GM12878 (cell line): Measurements from ENCODE around the gene SMIM32. TPM values are rescaled to one million over a fixed set of nuclear protein-coding genes. Genes with fewer than 3 reads are reported as not detected.

Experiments
- ATAC-seq: fragments of 200-7000 bp; cut with Tn5 transposase; 3 replicates; pipeline ENCODE4 v1.9.1; 2020; ENCODE audit warnings: mild to moderate bottlenecking, moderate library complexity
- BruUV-seq: library from RNA; stranded (reverse); fragments of 400-500 nt; replicated peaks from 2 replicates; lab custom pipeline; 2021; lab: Mats Ljungman, UMichigan
- CTCF ChIA-PET: fragments of 300-600 bp; sonication (Branson Sonifier 250); formaldehyde crosslinking; extraction: SDS; loops from one replicate; lab custom pipeline; 2021; ENCODE audit warnings: inconsistent platforms; lab: Yijun Ruan, JAX
- POLR2A ChIA-PET: fragments of 350-600 bp; formaldehyde crosslinking; extraction: SDS; loops from one replicate; lab custom pipeline; 2021; ENCODE audit warnings: inconsistent platforms; lab: Charles Lee
- RAD21 ChIA-PET: fragments of 300-600 bp; sonication (Branson Sonifier 250); formaldehyde crosslinking; loops from one replicate; lab custom pipeline; 2023; ENCODE audit warnings: antibody characterized with exemption; ENCODE audit not compliant: unreplicated experiment; lab: Charles Lee
- SMC1A ChIA-PET: fragments of 300-600 bp; sonication (Branson Sonifier 250); formaldehyde crosslinking; loops from one replicate; lab custom pipeline; 2023; ENCODE audit not compliant: unreplicated experiment, uncharacterized antibody; lab: Charles Lee
- DNase-seq: peaks from one replicate; pipeline ENCODE4 v3.0.0-alpha.2; 2011; ENCODE audit warnings: low read depth, low spot score
- FAIRE-seq: peaks from 3 replicates; lab custom pipeline; 2011; peaks lifted over from hg19 to GRCh38; lab: Jason Lieb, UNC
- H2AFZ ChIP-seq: 2 replicates; pipeline ENCODE4 v1.6.0; 2011; ENCODE audit warnings: low read depth, low read length, control low read depth; ENCODE audit not compliant: control insufficient read depth
- H3K27ac ChIP-seq: 2 replicates; pipeline ENCODE4 v1.5.1; 2011; ENCODE audit warnings: control low read depth; ENCODE audit not compliant: control insufficient read depth, insufficient read depth
- H3K27me3 ChIP-seq, 2 experiments: replicated peaks in 1 of 2; 2 replicates each; pipeline versions ENCODE4 v1.6.0 to v1.6.1; 2011; ENCODE audit warnings: low read length in 1 of 2; ENCODE audit not compliant: control insufficient read depth in 2 of 2, insufficient read depth in 2 of 2
- H3K36me3 ChIP-seq, 2 experiments: 2 replicates each; pipeline ENCODE4 v1.5.1; 2011; ENCODE audit warnings: low read length in 1 of 2; ENCODE audit not compliant: control insufficient read depth in 2 of 2, insufficient read depth in 2 of 2
- H3K4me1 ChIP-seq: 2 replicates; pipeline ENCODE4 v1.6.1; 2011; ENCODE audit warnings: mild to moderate bottlenecking, low read length, moderate library complexity, mixed read lengths; ENCODE audit not compliant: control insufficient read depth, insufficient read depth
- H3K4me2 ChIP-seq: 2 replicates; pipeline ENCODE4 v1.6.0; 2011; ENCODE audit warnings: control low read depth; ENCODE audit not compliant: control insufficient read depth, insufficient read depth
- H3K4me3 ChIP-seq: fragments of 200-600 bp; sonication (generic); 2 replicates; pipeline ENCODE4 v1.5.1; 2016
- H3K79me2 ChIP-seq: 2 replicates; pipeline ENCODE4 v1.6.0; 2011; ENCODE audit warnings: low read length; ENCODE audit not compliant: control insufficient read depth, insufficient read depth
- H3K9ac ChIP-seq: 2 replicates; pipeline ENCODE4 v1.8.0; 2011; ENCODE audit warnings: low read length, control low read depth, mixed read lengths; ENCODE audit not compliant: control insufficient read depth, insufficient read depth
- H3K9me3 ChIP-seq: replicated peaks from 3 replicates; pipeline ENCODE4 v1.5.1; 2011; ENCODE audit warnings: mild to moderate bottlenecking, low read length; ENCODE audit not compliant: control insufficient read depth, insufficient read depth
- H4K20me1 ChIP-seq: 2 replicates; pipeline ENCODE4 v1.6.0; 2011; ENCODE audit not compliant: control insufficient read depth, insufficient read depth
- BHLHE40 ChIP-seq, 2 experiments: fragments of 450-650 bp in 1 of 2; IDR thresholded peaks; 2 replicates each; pipeline ENCODE4 v1.6.1; 2011 to 2017; ENCODE audit warnings: low read depth in 2 of 2, borderline replicate concordance in 1 of 2, improper control_type of control experiment in 1 of 2, low read length in 1 of 2, mild to moderate bottlenecking in 1 of 2
- EGR1 ChIP-seq, 2 experiments: IDR thresholded peaks; 1 replicate in 1 of 2; 2 replicates in 1 of 2; pipeline ENCODE4 v1.6.1; 2011 to 2012; ENCODE audit warnings: low read depth in 2 of 2, low read length in 2 of 2, borderline replicate concordance in 1 of 2, mild to moderate bottlenecking in 1 of 2, moderate library complexity in 1 of 2
- EZH2 ChIP-seq: IDR thresholded peaks from 2 replicates; pipeline ENCODE4 v1.6.1; 2012; ENCODE audit warnings: low read depth, mild to moderate bottlenecking, control low read depth, inconsistent platforms, low read length, borderline replicate concordance; ENCODE audit not compliant: control insufficient read depth
- MTA3 ChIP-seq: IDR thresholded peaks from 2 replicates; pipeline ENCODE4 v1.6.1; 2012; ENCODE audit warnings: low read length, inconsistent platforms, borderline replicate concordance
- MXI1 ChIP-seq: fragments of 150-350 bp; IDR thresholded peaks from 2 replicates; pipeline ENCODE4 v1.6.1; 2011; ENCODE audit warnings: low read depth, mild to moderate bottlenecking, inconsistent platforms, low read length, improper control_type of control experiment
- POU2F2 ChIP-seq: IDR thresholded peaks from 3 replicates; pipeline ENCODE4 v1.6.1; 2011; ENCODE audit warnings: low read depth, mild to moderate bottlenecking, low read length, borderline replicate concordance
- RBBP5 ChIP-seq: fragments of 200-600 bp; sonication (generic); conservative IDR thresholded peaks from 2 replicates; pipeline ENCODE4 v1.6.1; 2016
- SIN3A ChIP-seq: IDR thresholded peaks from 2 replicates; pipeline ENCODE4 v1.6.1; 2012; ENCODE audit warnings: low read depth, low read length, improper control_type of control experiment
- SKIL ChIP-seq: fragments of 450-650 bp; IDR thresholded peaks from 2 replicates; pipeline ENCODE4 v1.6.1; 2017; ENCODE audit warnings: mild to moderate bottlenecking, low read depth, inconsistent platforms; ENCODE audit not compliant: poor library complexity, severe bottlenecking
- SMC3 ChIP-seq: IDR thresholded peaks from 2 replicates; pipeline ENCODE4 v1.6.1; 2011; ENCODE audit warnings: low read length, improper control_type of control experiment, borderline replicate concordance
- STAT1 ChIP-seq: fragments of 450-650 bp; conservative IDR thresholded peaks from 2 replicates; pipeline ENCODE4 v1.6.1; 2014; ENCODE audit warnings: antibody characterized with exemption, mild to moderate bottlenecking
- SUPT20H ChIP-seq: IDR thresholded peaks from 2 replicates; pipeline ENCODE4 v1.6.1; 2011; ENCODE audit warnings: low read depth, mild to moderate bottlenecking, low read length, moderate library complexity, borderline replicate concordance; ENCODE audit not compliant: control insufficient read depth
- YBX1 ChIP-seq: fragments of 450-650 bp; IDR thresholded peaks from 2 replicates; pipeline ENCODE4 v1.6.1; 2016; ENCODE audit warnings: antibody characterized with exemption
- ZBTB33 ChIP-seq: fragments of 450-650 bp; IDR thresholded peaks from 2 replicates; pipeline ENCODE4 v1.6.1; 2017; ENCODE audit warnings: mild to moderate bottlenecking
- ZNF217 ChIP-seq: fragments of 450-650 bp; IDR thresholded peaks from 2 replicates; pipeline ENCODE4 v1.6.1; 2017; ENCODE audit warnings: antibody characterized with exemption, mild to moderate bottlenecking
- WGBS: methylation state at CpG from one replicate; pipeline ENCODE4 v1.1.6; 2016; ENCODE audit warnings: low lambda C conversion rate; ENCODE audit not compliant: insufficient replicate concordance, insufficient coverage; ENCODE audit errors: missing lambda C conversion rate; 5-methylcytosine and 5-hydroxymethylcytosine counted together
- in situ Hi-C: fragments of 300-500 bp; cut with MboI; formaldehyde crosslinking; loops from 9 replicates; pipeline ENCODE4 v1.14.3; 2018; ENCODE audit warnings: mixed read lengths
- intact Hi-C: fragments of 100-400 bp; cut with micrococcal nuclease; formaldehyde crosslinking; loops from one replicate; pipeline ENCODE4 v1.14.2; 2022; ENCODE audit not compliant: unreplicated experiment
- polyA plus RNA-seq, 11 experiments: library from polyadenylated mRNA; depleted of rRNA in 4 of 11; unstranded in 6 of 11; stranded (reverse) in 5 of 11; fragments of >200 nt; fragmentation: Nextera tagmentation in 4 of 11; fragmentation: Illumina TruSeq in 1 of 11; extraction: Ambion mirVana in 4 of 11; extraction: Trizol in 1 of 11; gene quantifications; 1 replicate in 1 of 11; 2 replicates in 10 of 11; pipeline versions ENCODE4 v1.2.1 to v1.2.3, GENCODE V29; 2011 to 2016; ENCODE audit warnings: inconsistent platforms in 2 of 11, missing spikeins in 2 of 11, low read depth in 1 of 11
- total RNA-seq, 4 experiments: library from RNA; depleted of rRNA in 3 of 4; stranded (reverse); fragments of >200 nt in 3 of 4; fragmentation: Illumina TruSeq in 1 of 4; extraction: Trizol in 1 of 4; gene quantifications; 2 replicates each; pipeline versions ENCODE4 v1.2.1 to v1.2.3, GENCODE V29; 2013 to 2021

SMIM32 gene
- total and polyA plus RNA-seq, 10 of the 15 experiments (the other 5 are each of a cell fraction or from before 2014, with no cell fraction given) = not detected

- RAD21 ChIA-PET = no interaction called here
- FAIRE-seq = no peak
These were observed 23.7 kb downstream of the SMIM32 start for GRCh38 chr5:136169218-136169617.

GRCh38 chr5:136166909-136167308 lies 26.1 kb downstream of the SMIM32 start:
- no peaks in the 10 kb centered on the region for H3K79me2 ChIP-seq
- in situ Hi-C loops = no loop called here
- H3K27me3 ChIP-seq = no peaks in the 10 kb centered on the region
- H3K27ac ChIP-seq = no peak overlapping the region
- H2AFZ ChIP-seq = no peak overlapping the region
- FAIRE-seq (peak; percentile 85), ATAC-seq (peak; percentile 84), DNase-seq (peak; percentile 21)
- no peak overlapping the region for H3K4me3 ChIP-seq
- H3K4me1 ChIP-seq = peaks cover 8% of the 10 kb centered on the region; the same call in 1 of the 2 replicates
- no peaks in the 10 kb centered on the region for H3K9me3 ChIP-seq
- no peak overlapping the region for H3K9ac ChIP-seq
- intact Hi-C loops = no loop called here
- ChIA-PET POLR2A (interaction anchor here (1.1 kb wide), 1 partner anchor 85 kb away, joined by 3 read pairs; no protein-coding TSS in a partner anchor), SMC1A (interaction anchor here (0.6 to 2.4 kb wide), 6 partner anchors 8 to 228 kb away, joined by 3 to 12 read pairs (median 4); partner anchors contain the start of gene SMAD5), RAD21 (interaction anchor here (0.7 kb wide), 2 partner anchors 35 to 87 kb away, joined by 3 to 5 read pairs; partner anchors contain the start of gene SMAD5), CTCF (interaction anchor here (8.3 kb wide), 1 partner anchor 86 kb away, joined by 64 read pairs; no protein-coding TSS in a partner anchor)
- peaks cover 0 to 6% of the 10 kb centered on the region in 2 experiments; a peak in 3 of 4 replicates for H3K36me3 ChIP-seq
- H4K20me1 ChIP-seq = no peaks in the 10 kb centered on the region
- 2% methylated on average over 4 of the region's 4 CpGs for WGBS
- H3K4me2 ChIP-seq = peak overlapping the region; percentile 27
- BruUV-seq = no TSS peak
- no peak for TF ChIP-seq ZNF217
- no peak for TF ChIP-seq BHLHE40 (IDR thresholded peaks at IDR 0.05; ENCODE audit: borderline replicate concordance in 1 of 2, low read depth in 2 of 2, low read length in 1 of 2)
- TF ChIP-seq SIN3A = no peak
- TF ChIP-seq EGR1 (IDR thresholded peaks at IDR 0.05; ENCODE audit: borderline replicate concordance in 1 of 2, low read depth in 2 of 2, low read length in 2 of 2) = no peak
- TF ChIP-seq RBBP5 = no peak
- TF ChIP-seq STAT1 = no peak
- no peak for TF ChIP-seq SKIL
- TF ChIP-seq SMC3 = no peak
- no peak for TF ChIP-seq ZBTB33

More at GRCh38 chr5:136169218-136169617, 23.7 kb downstream of the SMIM32 start:
- no peak for TF ChIP-seq MXI1
- TF ChIP-seq EZH2 = no peak
- TF ChIP-seq BHLHE40 (IDR thresholded peaks at IDR 0.05; ENCODE audit: borderline replicate concordance in 1 of 2, low read depth in 2 of 2, low read length in 1 of 2) = no peak
- TF ChIP-seq SUPT20H = no peak
- no peak for TF ChIP-seq YBX1
- TF ChIP-seq MTA3 = no peak
- TF ChIP-seq SMC3 = no peak
- TF ChIP-seq POU2F2 = no peak
- TF ChIP-seq, all 136 proteins: peak for 0
- Histone ChIP-seq H3K27ac (no peak overlapping the region), H3K9ac (no peak overlapping the region), H3K4me3 (no peak overlapping the region), H4K20me1 (no peaks in the 10 kb centered on the region), H3K36me3 (peaks cover 0 to 12% of the 10 kb centered on the region in 2 experiments; a peak in 3 of 4 replicates), H3K4me2 (no peak overlapping the region), H3K4me1 (peaks cover 5% of the 10 kb centered on the region; the same call in 1 of the 2 replicates), H2AFZ (no peak overlapping the region), H3K9me3 (no peaks in the 10 kb centered on the region), H3K79me2 (no peaks in the 10 kb centered on the region), H3K27me3 (no peaks in the 10 kb centered on the region)
- ChIA-PET SMC1A (interaction anchor here (0.6 to 1.1 kb wide), 5 partner anchors 16 to 88 kb away, joined by 3 to 5 read pairs (median 3); no protein-coding TSS in a partner anchor), POLR2A (no interaction called here), CTCF (interaction anchor here (0.8 to 8.4 kb wide), 3 partner anchors 28 to 105 kb away, joined by 3 to 76 read pairs (median 64); no protein-coding TSS in a partner anchor)
- in situ Hi-C loops (no loop called here), intact Hi-C loops (no loop called here)
- ATAC-seq (no peak), DNase-seq (no peak)
- no TSS peak for BruUV-seq
- 97% methylated on average over 3 of the region's 3 CpGs for WGBS
